GM21528 (cell line): Measurements from ENCODE around the gene GRPEL2.
"Not testable (repeated sequence)": the region's sequence is repeated elsewhere in the genome, so short reads cannot be mapped to it uniquely, and the experiment has no call there.

Experiments
- ATAC-seq: cut with Tn5 transposase; IDR thresholded peaks from one replicate; pipeline ENCODE4 v1.9.1; 2021; ENCODE audit warnings: mild to moderate bottlenecking, moderate library complexity; ENCODE audit not compliant: unreplicated experiment, low FRiP score

GRPEL2 gene

DNA sequence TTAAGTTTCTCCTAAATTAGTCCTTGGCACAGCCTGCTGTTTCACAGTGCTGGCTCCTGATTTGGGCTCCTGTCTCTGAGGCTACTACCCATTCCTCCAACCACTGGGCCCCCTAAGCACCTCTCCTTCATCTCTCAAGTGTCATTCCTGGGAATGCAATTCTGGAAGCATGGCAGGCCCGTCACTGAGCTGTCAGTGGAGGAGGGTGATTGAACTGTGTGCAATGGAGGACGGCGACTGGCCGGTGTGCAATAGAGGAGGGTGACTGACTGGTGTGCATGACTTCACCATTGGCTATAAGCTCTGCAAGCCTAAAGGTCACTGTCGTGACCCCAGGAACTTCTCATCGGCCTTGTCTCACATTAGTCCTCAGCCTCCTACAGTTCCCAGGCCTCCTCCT is 46.2 kb downstream of the GRPEL2 start:
- ATAC-seq = no peak

DNA sequence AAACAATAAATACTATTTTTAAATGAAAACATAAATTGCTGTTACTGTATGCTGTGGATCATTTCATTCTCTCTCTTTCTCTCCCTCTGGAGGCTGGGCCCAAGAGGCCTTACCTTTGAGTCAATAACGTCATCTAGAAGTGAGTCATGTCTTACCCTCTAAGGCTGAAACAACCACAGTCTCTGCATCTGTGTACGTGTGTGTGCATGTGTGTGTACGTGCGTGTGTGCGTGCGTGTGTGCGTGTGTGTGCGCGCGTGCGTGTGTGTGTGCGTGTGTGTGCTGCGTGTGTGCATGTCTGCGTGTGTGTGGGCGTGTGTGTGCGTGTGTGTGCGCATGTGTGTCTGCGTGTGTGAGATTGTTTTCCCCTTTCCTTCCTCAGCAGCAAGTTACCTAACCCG is 47.4 kb downstream of the GRPEL2 start:
- no peak for ATAC-seq

DNA sequence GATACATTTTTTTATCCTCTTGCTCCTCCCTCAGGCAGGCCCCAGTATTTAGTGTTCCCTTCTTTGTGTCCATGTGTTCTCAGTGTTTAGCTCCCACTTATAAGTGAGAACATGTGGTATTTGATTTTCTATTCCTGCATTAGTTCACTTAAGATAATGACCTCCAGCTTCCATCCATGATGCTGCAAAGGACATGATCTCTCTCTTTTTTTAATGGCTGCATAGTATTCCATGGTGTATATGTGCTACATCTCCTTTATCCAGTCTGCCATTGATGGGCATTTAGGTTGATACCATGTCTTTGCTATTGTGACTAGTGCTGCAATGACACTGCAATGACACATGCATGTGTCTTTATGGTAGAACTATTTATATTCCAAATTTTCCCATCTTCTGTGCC is 49.7 kb downstream of the GRPEL2 start:
- ATAC-seq = not testable (repeated sequence)

DNA sequence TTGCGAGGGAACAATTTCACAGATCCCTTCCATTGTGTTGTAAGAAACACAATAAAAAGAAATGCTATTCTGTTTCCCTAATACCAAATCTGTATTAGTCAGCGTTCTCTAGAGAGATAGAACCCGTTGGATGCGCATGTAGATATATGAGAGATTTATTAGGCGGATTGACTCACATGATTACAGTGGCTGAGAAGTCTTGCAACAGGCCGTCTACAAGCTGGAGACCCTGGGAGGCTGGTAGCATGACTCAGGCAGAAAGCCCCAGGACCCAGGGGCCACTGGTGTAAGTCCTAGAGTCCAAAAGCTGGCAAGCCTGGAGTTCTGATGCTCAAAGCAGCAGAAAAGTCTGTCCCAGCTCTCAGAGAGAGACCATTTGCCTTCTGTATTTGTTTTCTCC is 52.2 kb downstream of the GRPEL2 start:
- no peak for ATAC-seq

DNA sequence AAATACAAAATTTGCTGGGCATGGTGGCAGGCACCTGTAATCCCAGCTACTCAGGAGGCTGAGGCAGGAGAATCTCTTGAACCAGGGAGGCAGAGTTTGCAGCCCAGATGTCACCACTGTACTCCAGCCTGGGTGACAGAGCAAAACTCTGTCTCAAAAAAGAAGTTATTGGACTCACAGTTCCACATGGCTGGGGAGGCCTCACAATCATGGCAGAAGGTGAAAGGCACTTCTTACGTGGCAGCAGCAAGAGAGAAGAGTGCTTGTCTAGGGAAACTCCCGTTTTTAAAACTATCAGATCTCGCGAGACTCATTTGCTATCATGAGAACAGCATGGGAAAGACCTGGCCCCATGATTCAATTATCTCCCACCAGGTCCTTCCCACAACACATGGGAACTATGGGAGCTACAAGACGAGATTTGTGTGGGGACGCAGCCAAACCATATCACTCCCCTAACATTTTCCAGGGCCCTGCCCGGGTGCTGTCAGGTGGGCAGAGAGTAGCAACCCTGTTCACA is 53.5 kb downstream of the GRPEL2 start:
- not testable (repeated sequence) for ATAC-seq

DNA sequence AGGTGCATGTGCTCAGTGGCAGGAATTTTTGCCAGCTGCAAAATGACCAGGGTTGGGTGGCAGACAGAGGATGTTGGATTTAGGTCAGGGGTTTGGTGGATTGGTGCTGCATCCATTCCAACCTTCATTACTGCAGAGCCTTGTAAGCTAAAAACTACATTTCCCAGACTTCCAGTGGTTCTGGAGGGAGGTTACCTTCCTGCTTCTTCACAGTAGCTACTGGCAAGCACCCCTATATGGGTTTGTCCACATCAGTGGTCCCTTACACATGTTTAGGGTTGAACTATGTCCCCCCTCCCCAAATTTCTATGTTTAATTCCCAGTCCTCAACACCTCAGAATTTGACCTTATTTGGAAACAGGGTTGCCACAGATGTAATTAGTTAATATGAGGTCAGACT is 54.5 kb downstream of the GRPEL2 start:
- no peak for ATAC-seq

DNA sequence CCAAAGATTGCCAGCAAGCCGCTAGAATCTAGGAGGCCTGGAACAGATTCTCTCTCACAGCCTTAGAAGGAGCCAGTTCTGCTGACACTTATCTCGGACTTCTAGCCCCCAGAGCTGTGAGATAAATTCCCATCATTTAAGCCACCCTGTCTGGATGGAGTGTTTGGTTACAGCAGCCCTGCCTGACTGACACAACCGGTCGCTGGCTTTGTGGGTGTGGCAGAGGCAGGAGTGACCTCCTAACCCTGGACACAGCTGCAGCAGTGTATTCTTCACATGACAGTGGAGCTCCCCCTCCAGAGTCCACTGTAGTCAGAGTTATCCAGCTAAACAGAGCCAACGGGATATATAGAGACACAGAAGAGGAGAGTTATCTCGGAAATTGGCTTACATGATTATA is 55.0 kb downstream of the GRPEL2 start:
- no peak for ATAC-seq

DNA sequence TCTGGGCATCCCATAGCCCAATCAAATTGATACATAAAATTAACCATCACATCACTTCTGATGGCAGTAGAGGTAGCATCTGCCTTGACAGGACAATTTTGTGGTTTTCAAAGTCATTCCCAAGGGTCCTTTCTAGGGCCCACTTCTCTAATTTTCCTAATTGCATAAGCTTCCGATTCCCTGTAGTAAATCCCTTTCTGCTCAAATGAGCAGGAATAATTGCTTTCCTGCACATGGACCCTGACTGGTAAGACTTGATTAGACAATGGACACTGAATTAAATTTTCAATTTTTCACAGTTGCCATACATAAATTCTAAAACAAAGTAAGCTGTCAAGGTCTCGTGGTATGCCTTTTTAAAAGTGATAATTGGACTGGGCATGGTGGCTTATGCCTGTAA is 55.8 kb downstream of the GRPEL2 start:
- no peak for ATAC-seq

DNA sequence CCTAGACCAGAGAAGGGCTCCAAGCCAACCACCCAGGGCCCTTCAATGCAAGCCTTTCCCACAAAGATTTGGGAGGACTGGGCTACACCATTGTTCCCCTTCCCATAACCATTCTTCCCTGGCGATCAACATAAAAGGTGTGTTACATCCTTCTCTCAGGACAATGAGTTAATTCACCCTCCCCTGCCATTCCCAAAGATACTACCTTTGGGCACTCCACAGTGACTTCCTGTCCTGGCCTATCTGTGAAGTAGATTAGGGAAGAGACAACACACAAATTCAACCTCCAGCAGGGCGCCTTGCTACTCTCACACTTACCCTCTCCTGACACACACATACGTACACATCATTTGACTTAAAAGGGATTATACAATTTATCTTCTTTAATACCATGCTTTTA is 57.0 kb downstream of the GRPEL2 start:
- no peak for ATAC-seq
